ENCODE measurements around the gene EFR3B.
"Not testable (repeated sequence)": the region's sequence is repeated elsewhere in the genome, so short reads cannot be mapped to it uniquely, and the experiment has no call there.

Gene EFR3B

GRCh38 chr2:25091265-25091664 lies 49.4 kb downstream of the EFR3B start:
- Histone ChIP-seq H3K36me3 (ENCODE audit: low read length) (no peaks in the 10 kb centered on the region), H2AFZ (ENCODE audit: low read depth, low read length, severe bottlenecking) (no peak overlapping the region), H3F3A (ENCODE audit: insufficient read depth) (no peaks in the 10 kb centered on the region), H3K4me3 (ENCODE audit: insufficient read depth, low read length, poor library complexity, severe bottlenecking) (no peak overlapping the region), H3K4me2 (ENCODE audit: low read depth, low read length, poor library complexity, severe bottlenecking) (no peak overlapping the region), H4K20me1 (ENCODE audit: low read depth, low read length) (no peaks in the 10 kb centered on the region), H3K9me3 (ENCODE audit: insufficient read depth, low read length) (no peaks in the 10 kb centered on the region), H3K27me3 (ENCODE audit: low read length) (no peaks in the 10 kb centered on the region), H3K27ac (ENCODE audit: low read depth, low read length) (no peak overlapping the region), H3K9ac (ENCODE audit: low read length) (no peak overlapping the region), H3K79me2 (ENCODE audit: insufficient read depth, low read length) (no peaks in the 10 kb centered on the region), H3K9me2 (replicated peaks; ENCODE audit: insufficient read depth, low read length) (no peaks in the 10 kb centered on the region)
- TF ChIP-seq CTCF (IDR thresholded peaks at IDR 0.05; ENCODE audit: insufficient read depth, low read length, poor library complexity, severe bottlenecking) (no peak), EZH2phosphoT487 (conservative IDR thresholded peaks at IDR 0.05; ENCODE audit: low read length) (no peak)

- no peak overlapping the region for H3K27ac ChIP-seq (ENCODE audit: low read depth, low read length)
These were observed 56.2 kb downstream of the EFR3B start for GRCh38 chr2:25098056-25098455.

GRCh38 chr2:25098670-25099486 lies 57.0 kb downstream of the EFR3B start:
- Histone ChIP-seq H3K36me3 (ENCODE audit: low read length) (no peaks in the 10 kb centered on the region), H3K9me3 (ENCODE audit: insufficient read depth, low read length) (no peaks in the 10 kb centered on the region), H2AFZ (ENCODE audit: low read depth, low read length, severe bottlenecking) (no peak overlapping the region), H3K27me3 (ENCODE audit: low read length) (no peaks in the 10 kb centered on the region), H3K27ac (ENCODE audit: low read depth, low read length) (no peak overlapping the region), H3K79me2 (ENCODE audit: insufficient read depth, low read length) (no peaks in the 10 kb centered on the region), H4K20me1 (ENCODE audit: low read depth, low read length) (no peaks in the 10 kb centered on the region), H3K4me3 (ENCODE audit: insufficient read depth, low read length, poor library complexity, severe bottlenecking) (no peak overlapping the region), H3F3A (ENCODE audit: insufficient read depth) (no peaks in the 10 kb centered on the region), H3K9me2 (replicated peaks; ENCODE audit: insufficient read depth, low read length) (no peaks in the 10 kb centered on the region), H3K9ac (ENCODE audit: low read length) (no peak overlapping the region), H3K4me2 (ENCODE audit: low read depth, low read length, poor library complexity, severe bottlenecking) (no peak overlapping the region)
- TF ChIP-seq CTCF (IDR thresholded peaks at IDR 0.05; ENCODE audit: insufficient read depth, low read length, poor library complexity, severe bottlenecking) = no peak
- no peak for TF ChIP-seq EZH2phosphoT487 (conservative IDR thresholded peaks at IDR 0.05; ENCODE audit: low read length)

More at GRCh38 chr2:25098056-25098455, 56.2 kb downstream of the EFR3B start:
- H3K4me2 ChIP-seq (ENCODE audit: low read depth, low read length, poor library complexity, severe bottlenecking) = no peak overlapping the region
- H3K36me3 ChIP-seq (ENCODE audit: low read length) = no peaks in the 10 kb centered on the region
- H3K27me3 ChIP-seq (ENCODE audit: low read length) = no peaks in the 10 kb centered on the region
- H4K20me1 ChIP-seq (ENCODE audit: low read depth, low read length) = no peaks in the 10 kb centered on the region
- H2AFZ ChIP-seq (ENCODE audit: low read depth, low read length, severe bottlenecking) = no peak overlapping the region
- H3K9me3 ChIP-seq (ENCODE audit: insufficient read depth, low read length) = no peaks in the 10 kb centered on the region
- H3F3A ChIP-seq (ENCODE audit: insufficient read depth) = no peaks in the 10 kb centered on the region
- H3K9me2 ChIP-seq (replicated peaks; ENCODE audit: insufficient read depth, low read length) = no peaks in the 10 kb centered on the region
- H3K9ac ChIP-seq (ENCODE audit: low read length) = no peak overlapping the region
- no peaks in the 10 kb centered on the region for H3K79me2 ChIP-seq (ENCODE audit: insufficient read depth, low read length)
- H3K4me3 ChIP-seq (ENCODE audit: insufficient read depth, low read length, poor library complexity, severe bottlenecking) = no peak overlapping the region
- no peak for TF ChIP-seq CTCF (IDR thresholded peaks at IDR 0.05; ENCODE audit: insufficient read depth, low read length, poor library complexity, severe bottlenecking)
- no peak for TF ChIP-seq EZH2phosphoT487 (conservative IDR thresholded peaks at IDR 0.05; ENCODE audit: low read length)

GRCh38 chr2:25102352-25102751 lies 60.5 kb downstream of the EFR3B start:
- not testable (repeated sequence) for H3K4me2 ChIP-seq (ENCODE audit: low read depth, low read length, poor library complexity, severe bottlenecking); H2AFZ ChIP-seq (ENCODE audit: low read depth, low read length, severe bottlenecking); H4K20me1 ChIP-seq (ENCODE audit: low read depth, low read length); H3K27ac ChIP-seq (ENCODE audit: low read depth, low read length); H3K79me2 ChIP-seq (ENCODE audit: insufficient read depth, low read length); H3K4me3 ChIP-seq (ENCODE audit: insufficient read depth, low read length, poor library complexity, severe bottlenecking); H3F3A ChIP-seq (ENCODE audit: insufficient read depth); H3K9me2 ChIP-seq (replicated peaks; ENCODE audit: insufficient read depth, low read length); H3K9me3 ChIP-seq (ENCODE audit: insufficient read depth, low read length); H3K9ac ChIP-seq (ENCODE audit: low read length); H3K27me3 ChIP-seq (ENCODE audit: low read length); H3K36me3 ChIP-seq (ENCODE audit: low read length)
